Glutamatergic neuron (in vitro differentiated cells): ENCODE data around the gene R3HDM4. TPM values are rescaled to one million over a fixed set of nuclear protein-coding genes. Genes with fewer than 3 reads are reported as not detected.

Experiments
- DNase-seq: peaks from one replicate; pipeline ENCODE4 v3.0.0; 2022
- H3K27ac Mint-ChIP-seq: one replicate; pipeline ENCODE4 v1.8.0; 2020; ENCODE audit warnings: mild to moderate bottlenecking, mixed read lengths, inconsistent platforms; ENCODE audit not compliant: unreplicated experiment
- H3K27me3 Mint-ChIP-seq: one replicate; pipeline ENCODE4 v1.8.0; 2020; ENCODE audit warnings: mild to moderate bottlenecking, moderate library complexity, mixed read lengths, inconsistent platforms; ENCODE audit not compliant: unreplicated experiment
- H3K36me3 Mint-ChIP-seq: one replicate; pipeline ENCODE4 v1.8.0; 2020; ENCODE audit warnings: mild to moderate bottlenecking, mixed read lengths, inconsistent platforms; ENCODE audit not compliant: unreplicated experiment
- H3K4me1 Mint-ChIP-seq: one replicate; pipeline ENCODE4 v1.8.0; 2020; ENCODE audit warnings: mild to moderate bottlenecking, low read depth, mixed read lengths, inconsistent platforms; ENCODE audit not compliant: unreplicated experiment
- H3K4me3 Mint-ChIP-seq: one replicate; pipeline ENCODE4 v1.8.0; 2020; ENCODE audit warnings: mild to moderate bottlenecking, mixed read lengths, inconsistent platforms; ENCODE audit not compliant: unreplicated experiment
- H3K9me3 Mint-ChIP-seq: one replicate; pipeline ENCODE4 v1.8.0; 2020; ENCODE audit warnings: mild to moderate bottlenecking, moderate library complexity, mixed read lengths, inconsistent platforms; ENCODE audit not compliant: unreplicated experiment
- total RNA-seq: library from RNA; stranded (reverse); fragmentation: NEBNext Ultra II Directional; extraction: Animal tissue kit (Norgen Biotek cat#: 25700); gene quantifications from one replicate; pipeline ENCODE4 v1.2.1, GENCODE V29; 2021; ENCODE audit not compliant: unreplicated experiment
- TF ChIP-seq, protein P1 (sequence below): fragments of 200-600 bp; sonication (generic); IDR thresholded peaks from one replicate; pipeline ENCODE4 v1.5.0; 2021; ENCODE audit not compliant: partially characterized antibody, unreplicated experiment

R3HDM4 gene
- total RNA-seq, 1 donor from 2014 or later = 61.9 TPM

DNA sequence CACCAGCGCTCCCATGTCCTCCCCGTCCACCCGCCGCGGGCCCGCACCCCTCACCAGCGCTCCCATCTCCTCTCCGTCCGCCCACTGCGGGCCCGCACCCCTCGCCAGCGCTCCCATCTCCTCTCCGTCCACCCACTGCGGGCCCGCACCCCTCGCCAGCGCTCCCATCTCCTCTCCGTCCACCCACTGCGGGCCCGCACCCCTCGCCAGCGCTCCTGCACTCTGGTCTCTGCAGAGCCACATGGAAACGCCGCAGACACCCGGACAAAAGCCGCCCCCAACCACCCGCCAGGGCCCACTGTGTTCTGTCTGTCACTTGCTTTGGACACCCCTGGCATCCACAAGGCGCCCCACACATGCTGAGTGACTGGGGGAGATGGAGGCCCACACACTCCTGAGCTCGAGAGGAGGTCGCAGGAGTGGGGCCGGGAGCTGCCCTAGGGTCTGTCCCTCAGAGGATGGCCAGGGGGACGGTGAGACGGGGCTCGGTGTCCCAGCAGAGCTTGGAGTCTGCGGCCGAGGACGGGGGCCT lies 46.2 kb downstream of the R3HDM4 start:
- H3K27me3 Mint-ChIP-seq = peaks cover 16% of the 10 kb centered on the region
- TF ChIP-seq, protein P1, sequence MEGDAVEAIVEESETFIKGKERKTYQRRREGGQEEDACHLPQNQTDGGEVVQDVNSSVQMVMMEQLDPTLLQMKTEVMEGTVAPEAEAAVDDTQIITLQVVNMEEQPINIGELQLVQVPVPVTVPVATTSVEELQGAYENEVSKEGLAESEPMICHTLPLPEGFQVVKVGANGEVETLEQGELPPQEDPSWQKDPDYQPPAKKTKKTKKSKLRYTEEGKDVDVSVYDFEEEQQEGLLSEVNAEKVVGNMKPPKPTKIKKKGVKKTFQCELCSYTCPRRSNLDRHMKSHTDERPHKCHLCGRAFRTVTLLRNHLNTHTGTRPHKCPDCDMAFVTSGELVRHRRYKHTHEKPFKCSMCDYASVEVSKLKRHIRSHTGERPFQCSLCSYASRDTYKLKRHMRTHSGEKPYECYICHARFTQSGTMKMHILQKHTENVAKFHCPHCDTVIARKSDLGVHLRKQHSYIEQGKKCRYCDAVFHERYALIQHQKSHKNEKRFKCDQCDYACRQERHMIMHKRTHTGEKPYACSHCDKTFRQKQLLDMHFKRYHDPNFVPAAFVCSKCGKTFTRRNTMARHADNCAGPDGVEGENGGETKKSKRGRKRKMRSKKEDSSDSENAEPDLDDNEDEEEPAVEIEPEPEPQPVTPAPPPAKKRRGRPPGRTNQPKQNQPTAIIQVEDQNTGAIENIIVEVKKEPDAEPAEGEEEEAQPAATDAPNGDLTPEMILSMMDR = no peak
- H3K4me1 Mint-ChIP-seq = peaks cover 6% of the 10 kb centered on the region
- H3K9me3 Mint-ChIP-seq = peaks cover 17% of the 10 kb centered on the region
- H3K4me3 Mint-ChIP-seq = no peak overlapping the region
- no peak for DNase-seq
- peaks cover 5% of the 10 kb centered on the region for H3K36me3 Mint-ChIP-seq
- H3K27ac Mint-ChIP-seq = no peak overlapping the region

DNA sequence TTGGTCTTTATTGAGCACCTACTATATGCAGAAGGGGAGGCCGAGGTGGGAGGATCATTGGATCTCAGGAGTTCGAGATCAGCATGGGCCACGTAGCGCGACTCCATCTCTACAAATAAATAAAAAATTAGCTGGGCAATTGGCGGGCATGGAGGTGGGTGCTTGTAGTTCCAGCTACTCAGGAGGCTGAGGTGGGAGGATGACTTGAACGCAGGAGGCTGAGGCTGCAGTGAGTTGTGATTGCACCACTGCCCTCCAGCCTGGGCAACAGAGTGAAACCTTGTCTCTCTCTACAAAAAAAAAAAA lies 49.8 kb downstream of the R3HDM4 start:
- TF ChIP-seq, protein P1 = no peak
- no peak overlapping the region for H3K27ac Mint-ChIP-seq
- peaks cover 4% of the 10 kb centered on the region for H3K4me1 Mint-ChIP-seq
- H3K36me3 Mint-ChIP-seq = peaks cover 5% of the 10 kb centered on the region
- H3K9me3 Mint-ChIP-seq = peaks cover 12% of the 10 kb centered on the region
- peaks cover 14% of the 10 kb centered on the region for H3K27me3 Mint-ChIP-seq
- H3K4me3 Mint-ChIP-seq = no peak overlapping the region
- no peak for DNase-seq

DNA sequence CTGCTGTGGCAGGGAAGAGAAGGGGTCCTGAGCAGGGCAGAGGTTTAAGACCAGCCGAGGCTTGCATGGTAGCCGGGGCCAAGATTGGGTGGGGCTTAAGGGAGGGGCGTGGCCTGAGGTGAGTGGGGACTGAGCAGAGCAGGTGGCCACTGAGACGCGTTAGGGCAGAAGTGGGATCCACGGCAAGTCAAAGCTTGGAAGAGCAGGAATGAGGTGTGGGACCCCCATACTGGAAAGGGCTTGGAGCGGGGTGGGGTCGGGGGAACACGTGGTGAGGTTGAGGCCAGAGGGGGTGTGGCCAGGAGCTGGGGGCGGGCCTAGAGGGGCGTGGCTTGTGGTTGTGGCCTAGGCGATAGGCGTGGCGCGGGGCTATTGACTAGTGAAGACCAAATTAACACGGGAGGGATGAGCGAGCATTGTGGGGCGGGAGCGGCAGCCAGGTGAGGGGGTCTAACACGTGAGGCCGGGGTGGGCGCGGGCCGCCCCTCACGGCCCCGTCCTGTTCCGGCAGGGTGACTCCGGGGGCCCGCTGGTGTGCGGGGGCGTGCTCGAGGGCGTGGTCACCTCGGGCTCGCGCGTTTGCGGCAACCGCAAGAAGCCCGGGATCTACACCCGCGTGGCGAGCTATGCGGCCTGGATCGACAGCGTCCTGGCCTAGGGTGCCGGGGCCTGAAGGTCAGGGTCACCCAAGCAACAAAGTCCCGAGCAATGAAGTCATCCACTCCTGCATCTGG lies 50.3 kb downstream of the R3HDM4 start:
- Mint-ChIP-seq H3K27me3 (peaks cover 14% of the 10 kb centered on the region), H3K27ac (no peak overlapping the region)

DNA sequence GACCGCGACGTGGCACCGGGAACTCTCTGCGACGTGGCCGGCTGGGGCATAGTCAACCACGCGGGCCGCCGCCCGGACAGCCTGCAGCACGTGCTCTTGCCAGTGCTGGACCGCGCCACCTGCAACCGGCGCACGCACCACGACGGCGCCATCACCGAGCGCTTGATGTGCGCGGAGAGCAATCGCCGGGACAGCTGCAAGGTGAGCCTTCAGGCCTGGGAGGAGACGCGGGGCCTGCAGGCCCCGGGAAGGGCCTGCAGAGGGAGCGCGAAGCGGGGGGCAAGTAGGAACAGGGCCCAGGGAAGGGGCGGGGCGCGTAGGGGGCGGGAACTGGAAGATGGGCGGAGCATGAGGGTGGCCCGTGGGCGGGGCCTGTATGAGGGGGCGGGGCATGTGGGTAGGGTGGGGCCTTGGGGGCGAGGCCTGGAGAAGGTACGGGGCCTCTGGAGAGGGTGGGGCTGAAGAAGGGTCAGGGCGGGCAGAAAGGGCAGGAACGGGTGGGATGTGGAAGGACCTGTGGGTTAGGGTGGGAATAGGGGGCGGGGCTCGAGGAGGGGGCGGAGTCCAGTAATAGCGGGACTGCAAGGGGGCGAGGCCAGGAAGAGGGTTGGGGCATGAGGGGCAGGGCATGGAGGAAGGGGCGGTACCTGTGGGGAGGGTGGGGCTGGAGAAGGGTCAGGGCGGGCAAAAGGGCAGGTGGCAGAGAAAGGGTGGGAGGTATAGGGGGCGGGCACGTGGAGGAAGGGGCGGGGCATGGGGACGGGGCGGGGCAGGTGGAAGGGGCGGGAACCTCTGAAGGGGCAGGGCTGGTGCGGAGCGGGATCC lies 51.1 kb downstream of the R3HDM4 start:
- no peaks in the 10 kb centered on the region for H3K36me3 Mint-ChIP-seq
- no peak overlapping the region for H3K27ac Mint-ChIP-seq
- H3K4me3 Mint-ChIP-seq = no peak overlapping the region
- peaks cover 11% of the 10 kb centered on the region for H3K9me3 Mint-ChIP-seq
- H3K4me1 Mint-ChIP-seq = no peaks in the 10 kb centered on the region
- H3K27me3 Mint-ChIP-seq = peaks cover 14% of the 10 kb centered on the region
- DNase-seq = peak; percentile 61
- TF ChIP-seq, protein P1 = no peak

More for the DNA sequence above, 50.3 kb downstream of the R3HDM4 start:
- peaks cover 5% of the 10 kb centered on the region for H3K36me3 Mint-ChIP-seq
- DNase-seq = peak; percentile 78
- H3K4me3 Mint-ChIP-seq = no peak overlapping the region
- peaks cover 12% of the 10 kb centered on the region for H3K9me3 Mint-ChIP-seq
- H3K4me1 Mint-ChIP-seq = peaks cover 4% of the 10 kb centered on the region
- TF ChIP-seq, protein P1 = no peak
